H9 (cell line): ENCODE results near the gene CLMN. TPM values are rescaled to one million over a fixed set of nuclear protein-coding genes. Genes with fewer than 3 reads are reported as not detected.

Experiments used
- DNase-seq: peaks from one replicate; pipeline ENCODE4 v3.0.0-alpha.2; 2017
- H2AFZ ChIP-seq: one replicate; pipeline ENCODE4 v1.6.1; 2013; ENCODE audit warnings: mild to moderate bottlenecking, low read length, control low read depth, moderate library complexity
- H2AK5ac ChIP-seq: 2 replicates; pipeline ENCODE4 v1.6.1; 2013; ENCODE audit warnings: low read length, control low read depth, mixed read lengths; ENCODE audit not compliant: insufficient read length
- H2BK120ac ChIP-seq: one replicate; pipeline ENCODE4 v1.6.1; 2013; ENCODE audit warnings: low read depth, mild to moderate bottlenecking, low read length, control low read depth, inconsistent platforms; ENCODE audit not compliant: poor library complexity, severe bottlenecking
- H2BK12ac ChIP-seq: 2 replicates; pipeline ENCODE4 v1.6.1; 2013; ENCODE audit warnings: low read length, control low read depth, mixed read lengths, low read depth; ENCODE audit not compliant: insufficient read length
- H2BK15ac ChIP-seq: 2 replicates; pipeline ENCODE4 v1.6.1; 2013; ENCODE audit warnings: low read depth, low read length, control low read depth
- H2BK20ac ChIP-seq: one replicate; pipeline ENCODE4 v1.6.1; 2013; ENCODE audit warnings: low read depth, mild to moderate bottlenecking, low read length, control low read depth, inconsistent platforms; ENCODE audit not compliant: poor library complexity, severe bottlenecking
- H2BK5ac ChIP-seq: 2 replicates; pipeline ENCODE4 v1.6.1; 2013; ENCODE audit warnings: low read length, control low read depth, mixed read lengths; ENCODE audit not compliant: insufficient read length
- H3K14ac ChIP-seq: 2 replicates; pipeline ENCODE4 v1.6.1; 2013; ENCODE audit warnings: low read length, control low read depth; ENCODE audit not compliant: insufficient read depth
- H3K18ac ChIP-seq: 2 replicates; pipeline ENCODE4 v1.6.1; 2013; ENCODE audit warnings: low read depth, mild to moderate bottlenecking, mixed read lengths, low read length, control low read depth; ENCODE audit not compliant: insufficient read length
- H3K23ac ChIP-seq: 2 replicates; pipeline ENCODE4 v1.6.1; 2013; ENCODE audit warnings: low read length, control low read depth, mixed read lengths, low read depth; ENCODE audit not compliant: insufficient read length
- H3K23me2 ChIP-seq: 2 replicates; pipeline ENCODE4 v1.6.1; 2013; ENCODE audit warnings: low read depth, mild to moderate bottlenecking, mixed read lengths, low read length, control low read depth; ENCODE audit not compliant: insufficient read length, poor library complexity, severe bottlenecking
- H3K27ac ChIP-seq: 2 replicates; pipeline ENCODE4 v1.5.1; 2013; ENCODE audit warnings: low read length, control low read depth, mixed read lengths, low read depth; ENCODE audit not compliant: insufficient read length
- H3K27me3 ChIP-seq: 2 replicates; pipeline ENCODE4 v1.6.1; 2013; ENCODE audit warnings: low read length, control low read depth, inconsistent platforms; ENCODE audit not compliant: insufficient read depth
- H3K4ac ChIP-seq: 2 replicates; pipeline ENCODE4 v1.6.1; 2013; ENCODE audit warnings: low read depth, mild to moderate bottlenecking, control low read depth, inconsistent platforms, low read length, moderate library complexity
- H3K4me1 ChIP-seq: 2 replicates; pipeline ENCODE4 v1.6.1; 2013; ENCODE audit warnings: low read length, control low read depth, inconsistent platforms; ENCODE audit not compliant: insufficient read depth
- H3K4me2 ChIP-seq: 2 replicates; pipeline ENCODE4 v1.6.1; 2013; ENCODE audit warnings: low read length, control low read depth, mixed read lengths; ENCODE audit not compliant: insufficient read length, insufficient read depth
- H3K56ac ChIP-seq: 2 replicates; pipeline ENCODE4 v1.6.1; 2013; ENCODE audit warnings: low read depth, mild to moderate bottlenecking, mixed read lengths, low read length, control low read depth; ENCODE audit not compliant: insufficient read length
- H3K79me1 ChIP-seq: 2 replicates; pipeline ENCODE4 v1.6.1; 2013; ENCODE audit warnings: low read depth, mild to moderate bottlenecking, moderate library complexity, low read length, control low read depth, inconsistent platforms; ENCODE audit not compliant: insufficient read depth, poor library complexity, severe bottlenecking
- H3K79me2 ChIP-seq: 2 replicates; pipeline ENCODE4 v1.6.1; 2013; ENCODE audit warnings: low read length, control low read depth, inconsistent platforms; ENCODE audit not compliant: insufficient read depth
- H3K9ac ChIP-seq: 2 replicates; pipeline ENCODE4 v1.6.1; 2013; ENCODE audit warnings: low read length, control low read depth, mixed read lengths; ENCODE audit not compliant: insufficient read length; ENCODE audit errors: extremely low read depth
- H3K9me3 ChIP-seq: one replicate; pipeline ENCODE4 v1.6.1; 2013; ENCODE audit warnings: low read depth, low read length, inconsistent platforms; ENCODE audit not compliant: control insufficient read depth
- H3T11ph ChIP-seq: one replicate; pipeline ENCODE4 v1.6.1; 2013; ENCODE audit warnings: mild to moderate bottlenecking, low read length, control low read depth, inconsistent platforms
- H4K20me1 ChIP-seq: one replicate; pipeline ENCODE4 v1.6.1; 2013; ENCODE audit not compliant: control insufficient read depth, insufficient read length, insufficient read depth
- H4K5ac ChIP-seq: 2 replicates; pipeline ENCODE4 v1.6.1; 2013; ENCODE audit warnings: low read depth, mild to moderate bottlenecking, mixed read lengths, low read length, control low read depth; ENCODE audit not compliant: insufficient read length
- H4K8ac ChIP-seq: replicated peaks from 2 replicates; pipeline ENCODE4 v1.6.1; 2013; ENCODE audit warnings: low read length, control low read depth, mixed read lengths, low read depth; ENCODE audit not compliant: insufficient read length
- H4K91ac ChIP-seq: 2 replicates; pipeline ENCODE4 v1.6.1; 2013; ENCODE audit warnings: low read depth, mild to moderate bottlenecking, moderate library complexity, mixed read lengths, low read length, control low read depth; ENCODE audit not compliant: insufficient read length
- H3K27ac Mint-ChIP-seq, 3 experiments: 2 replicates in 2 of 3; 3 replicates in 1 of 3; pipeline ENCODE4 v1.8.0; 2020 to 2021; ENCODE audit warnings: mixed read lengths in 3 of 3, mild to moderate bottlenecking in 1 of 3, moderate library complexity in 1 of 3
- H3K27me3 Mint-ChIP-seq: 2 replicates; pipeline ENCODE4 v1.8.0; 2021; ENCODE audit warnings: low read depth, mild to moderate bottlenecking, moderate library complexity, mixed read lengths
- H3K36me3 Mint-ChIP-seq, 3 experiments: 2 replicates in 2 of 3; 3 replicates in 1 of 3; pipeline ENCODE4 v1.8.0; 2020 to 2021; ENCODE audit warnings: low read depth in 3 of 3, mixed read lengths in 3 of 3; ENCODE audit not compliant: insufficient read depth in 1 of 3
- H3K4me1 Mint-ChIP-seq, 2 experiments: 2 replicates each; pipeline ENCODE4 v1.8.0; 2020; ENCODE audit warnings: mixed read lengths in 2 of 2
- H3K4me3 Mint-ChIP-seq, 2 experiments: 2 replicates in 1 of 2; 3 replicates in 1 of 2; pipeline ENCODE4 v1.8.0; 2020 to 2021; ENCODE audit warnings: mild to moderate bottlenecking in 2 of 2, mixed read lengths in 2 of 2, moderate library complexity in 1 of 2
- H3K9me3 Mint-ChIP-seq, 2 experiments: 2 replicates in 1 of 2; 3 replicates in 1 of 2; pipeline ENCODE4 v1.8.0; 2020; ENCODE audit warnings: mild to moderate bottlenecking in 2 of 2, mixed read lengths in 2 of 2, moderate library complexity in 1 of 2
- WGBS: extraction: QIAGEN DNeasy Blood & Tissue Kit; methylation state at CpG from one replicate; pipeline ENCODE4 v1.1.7; 2013; ENCODE audit warnings: missing lambda C conversion rate, low lambda C conversion rate, mixed read lengths; ENCODE audit not compliant: insufficient read length; ENCODE audit errors: extremely low coverage; 5-methylcytosine and 5-hydroxymethylcytosine counted together
- total RNA-seq: library from RNA; stranded (reverse); gene quantifications from 2 replicates; pipeline ENCODE4 v1.2.1, GENCODE V29; 2021
- TF ChIP-seq, protein P1 (sequence below): fragments of 200-600 bp; sonication (generic); conservative IDR thresholded peaks from 3 replicates; pipeline ENCODE4 v1.8.0; 2021; ENCODE audit warnings: antibody characterized with exemption, mild to moderate bottlenecking

Gene CLMN
- total RNA-seq, 1 experiment from 2014 or later: 7.6 TPM

DNA sequence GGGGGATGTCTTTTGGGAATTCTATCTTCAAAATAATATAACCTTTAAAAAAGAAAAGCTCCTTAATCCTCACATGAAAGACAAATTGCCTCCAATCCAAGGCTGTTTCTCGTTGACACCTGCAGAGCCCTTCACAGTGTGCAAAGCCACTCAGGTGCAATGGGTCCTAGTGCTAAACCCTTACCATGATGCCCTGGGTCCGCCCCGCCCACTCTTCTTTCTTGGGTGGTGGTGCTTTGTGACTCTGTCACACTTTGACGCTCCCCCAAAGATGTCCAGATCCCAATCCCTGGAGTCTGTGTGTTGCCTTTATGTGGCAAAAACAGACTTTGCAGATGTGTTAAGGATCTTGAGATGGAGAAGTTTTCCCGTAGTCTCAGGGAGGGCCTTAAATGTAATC, 29.7 kb downstream of the CLMN start:
- Histone ChIP-seq H2BK20ac (no peak overlapping the region), H2AFZ (no peak overlapping the region), H3K9me3 (no peaks in the 10 kb centered on the region), H3K23me2 (no peaks in the 10 kb centered on the region), H3K18ac (no peak overlapping the region), H3K23ac (no peak overlapping the region), H3K27me3 (no peaks in the 10 kb centered on the region), H3K79me2 (no peaks in the 10 kb centered on the region), H3K4ac (no peak overlapping the region), H3K4me2 (no peak overlapping the region), H2BK5ac (no peak overlapping the region), H2BK15ac (no peak overlapping the region), H4K5ac (no peak overlapping the region), H3K14ac (no peak overlapping the region), H2BK120ac (no peak overlapping the region), H3K79me1 (no peaks in the 10 kb centered on the region), H4K91ac (no peak overlapping the region), H2BK12ac (no peak overlapping the region), H3T11ph (no peak overlapping the region), H2AK5ac (no peak overlapping the region), H3K56ac (no peak overlapping the region), H4K20me1 (no peaks in the 10 kb centered on the region), H3K4me1 (0 out of 2 replicates have a peak, but pooled peaks cover 5% of the 10 kb centered on the region), H4K8ac (no peak overlapping the region), H3K27ac (no peak overlapping the region), H3K9ac (no peak overlapping the region)
- peaks cover 0 to 12% of the 10 kb centered on the region in 2 experiments; a peak in 2 of 5 replicates for H3K9me3 Mint-ChIP-seq
- H3K4me3 Mint-ChIP-seq: no peak overlapping the region
- no peaks in the 10 kb centered on the region; the same call in none of the 2 replicates for H3K27me3 Mint-ChIP-seq
- peak overlapping the region in 1 of 3 experiments; percentile 82; a peak in 2 of 7 replicates for H3K27ac Mint-ChIP-seq
- no CpG with 5 or more reads among the region's 5 CpGs for WGBS
- peaks cover 3 to 18% (median 5%) of the 10 kb centered on the region in 3 experiments for H3K36me3 Mint-ChIP-seq
- peaks cover 34 to 59% of the 10 kb centered on the region in 2 experiments for H3K4me1 Mint-ChIP-seq
- TF ChIP-seq, protein P1, sequence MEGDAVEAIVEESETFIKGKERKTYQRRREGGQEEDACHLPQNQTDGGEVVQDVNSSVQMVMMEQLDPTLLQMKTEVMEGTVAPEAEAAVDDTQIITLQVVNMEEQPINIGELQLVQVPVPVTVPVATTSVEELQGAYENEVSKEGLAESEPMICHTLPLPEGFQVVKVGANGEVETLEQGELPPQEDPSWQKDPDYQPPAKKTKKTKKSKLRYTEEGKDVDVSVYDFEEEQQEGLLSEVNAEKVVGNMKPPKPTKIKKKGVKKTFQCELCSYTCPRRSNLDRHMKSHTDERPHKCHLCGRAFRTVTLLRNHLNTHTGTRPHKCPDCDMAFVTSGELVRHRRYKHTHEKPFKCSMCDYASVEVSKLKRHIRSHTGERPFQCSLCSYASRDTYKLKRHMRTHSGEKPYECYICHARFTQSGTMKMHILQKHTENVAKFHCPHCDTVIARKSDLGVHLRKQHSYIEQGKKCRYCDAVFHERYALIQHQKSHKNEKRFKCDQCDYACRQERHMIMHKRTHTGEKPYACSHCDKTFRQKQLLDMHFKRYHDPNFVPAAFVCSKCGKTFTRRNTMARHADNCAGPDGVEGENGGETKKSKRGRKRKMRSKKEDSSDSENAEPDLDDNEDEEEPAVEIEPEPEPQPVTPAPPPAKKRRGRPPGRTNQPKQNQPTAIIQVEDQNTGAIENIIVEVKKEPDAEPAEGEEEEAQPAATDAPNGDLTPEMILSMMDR: no peak
- peak; percentile 19 for DNase-seq
